Tibial artery (tissue), 4 donors: ENCODE data around the gene DNAH3.

ENCODE experiments used
- DNase-seq, 2 donors: peaks; one replicate each; pipeline ENCODE4 v3.0.0-alpha.2; 2019
- H3K27ac ChIP-seq, 2 donors: fragments of 200-600 bp; sonication (generic) in 1 of 2; 1 replicate in 1 of 2; 2 replicates in 1 of 2; pipeline ENCODE4 v1.5.1; 2018 to 2019; ENCODE audit warnings: mild to moderate bottlenecking in 1 of 2
- H3K27me3 ChIP-seq, 2 donors: fragments of 200-600 bp; sonication (generic) in 1 of 2; one replicate each; pipeline versions ENCODE4 v1.5.1 to v1.6.0; 2016 to 2019
- H3K36me3 ChIP-seq, 3 donors: fragments of 200-600 bp; sonication (generic) in 2 of 3; one replicate each; pipeline ENCODE4 v1.5.1; 2016 to 2019; ENCODE audit warnings: mild to moderate bottlenecking in 2 of 3
- H3K4me1 ChIP-seq, 4 donors: fragments of 200-600 bp; sonication (generic) in 2 of 4; 1 replicate in 3 of 4; 2 replicates in 1 of 4; pipeline ENCODE4 v1.5.1; 2016 to 2019
- H3K4me3 ChIP-seq, 2 donors: fragments of 200-600 bp; sonication (generic) in 1 of 2; 1 replicate in 1 of 2; 2 replicates in 1 of 2; pipeline ENCODE4 v1.5.1; 2018 to 2019; ENCODE audit warnings: mild to moderate bottlenecking in 2 of 2
- H3K9me3 ChIP-seq, 3 donors: fragments of 200-600 bp; sonication (generic) in 1 of 3; one replicate each; pipeline ENCODE4 v1.5.1; 2016 to 2019
- CTCF ChIP-seq, 2 experiments: fragments of 200-600 bp in 1 of 2; fragments of 450-650 bp in 1 of 2; IDR thresholded peaks; one replicate each; pipeline ENCODE4 v1.5.1; 2017 to 2019; ENCODE audit warnings: antibody characterized with exemption in 2 of 2, mild to moderate bottlenecking in 1 of 2, moderate library complexity in 1 of 2
- intact Hi-C: fragments of 100-400 bp; cut with DNase I; formaldehyde crosslinking; loops from one replicate; pipeline ENCODE4 v1.15.0; 2023; ENCODE audit warnings: low total_unique reads

DNAH3 gene

GRCh38 chr16:21185659-21186325, 35.1 kb upstream of the DNAH3 start:
- no peaks in the 10 kb centered on the region for H3K9me3 ChIP-seq
- H3K27me3 ChIP-seq, result no peaks in the 10 kb centered on the region
- intact Hi-C loops, result no loop called here
- H3K4me1 ChIP-seq, result peaks cover 0 to 6% (median 6%) of the 10 kb centered on the region in 4 donors
- no peak for TF ChIP-seq CTCF (IDR thresholded peaks at IDR 0.05)
- H3K4me3 ChIP-seq, result no peak overlapping the region
- DNase-seq, result no peak
- H3K36me3 ChIP-seq, result peaks cover 14 to 21% (median 18%) of the 10 kb centered on the region in 3 donors
- H3K27ac ChIP-seq, result no peak overlapping the region

- no peaks in the 10 kb centered on the region for H3K9me3 ChIP-seq
- intact Hi-C loops, result no loop called here
- no peak for TF ChIP-seq CTCF (IDR thresholded peaks at IDR 0.05)
- H3K36me3 ChIP-seq, result peaks cover 21 to 27% (median 23%) of the 10 kb centered on the region in 3 donors
- no peak overlapping the region for H3K4me3 ChIP-seq
- H3K4me1 ChIP-seq, result peaks cover 0 to 15% (median 6%) of the 10 kb centered on the region in 4 donors
- no peaks in the 10 kb centered on the region for H3K27me3 ChIP-seq
- H3K27ac ChIP-seq, result no peak overlapping the region
- DNase-seq, result no peak
Observed at GRCh38 chr16:21184834-21185233, 34.2 kb upstream of the DNAH3 start.

GRCh38 chr16:21183995-21184394, 33.3 kb upstream of the DNAH3 start:
- DNase-seq, result no peak
- intact Hi-C loops, result no loop called here

GRCh38 chr16:21179983-21180365, 29.3 kb upstream of the DNAH3 start:
- Histone ChIP-seq H3K27ac (peak overlapping the region; percentile 58 to 67), H3K27me3 (no peaks in the 10 kb centered on the region), H3K9me3 (no peaks in the 10 kb centered on the region), H3K36me3 (peaks cover 27 to 67% (median 45%) of the 10 kb centered on the region in 3 donors), H3K4me1 (peaks cover 0 to 30% (median 5%) of the 10 kb centered on the region in 4 donors), H3K4me3 (no peak overlapping the region)
- intact Hi-C loops, result no loop called here
- no peak for TF ChIP-seq CTCF (IDR thresholded peaks at IDR 0.05)
- DNase-seq, result no peak

More at GRCh38 chr16:21183995-21184394, 33.3 kb upstream of the DNAH3 start:
- no peaks in the 10 kb centered on the region for H3K27me3 ChIP-seq
- H3K9me3 ChIP-seq, result no peaks in the 10 kb centered on the region
- no peak overlapping the region for H3K4me3 ChIP-seq
- H3K27ac ChIP-seq, result no peak overlapping the region
- no peak for TF ChIP-seq CTCF (IDR thresholded peaks at IDR 0.05)
- H3K4me1 ChIP-seq, result peaks cover 0 to 24% (median 8%) of the 10 kb centered on the region in 4 donors
- H3K36me3 ChIP-seq, result peaks cover 23 to 36% (median 24%) of the 10 kb centered on the region in 3 donors

- peak; percentile 54 to 82 for DNase-seq
- Histone ChIP-seq H3K4me3 (no peak overlapping the region), H3K27me3 (no peaks in the 10 kb centered on the region), H3K9me3 (no peaks in the 10 kb centered on the region), H3K27ac (peak overlapping the region; percentile 58 to 67), H3K4me1 (peaks cover 0 to 30% (median 5%) of the 10 kb centered on the region in 4 donors), H3K36me3 (peaks cover 33 to 73% (median 52%) of the 10 kb centered on the region in 3 donors)
- intact Hi-C loops, result no loop called here
- no peak for TF ChIP-seq CTCF (IDR thresholded peaks at IDR 0.05)
Observed at GRCh38 chr16:21179126-21179982, 28.7 kb upstream of the DNAH3 start.
